WI38 (cell line): ENCODE data around the gene AMIGO2.
"Not testable (repeated sequence)": the region's sequence is repeated elsewhere in the genome, so short reads cannot be mapped to it uniquely, and the experiment has no call there.

Source experiments
- H3K4me3 ChIP-seq: 2 replicates; pipeline ENCODE4 v1.5.1; 2011; ENCODE audit warnings: low read depth, mild to moderate bottlenecking, control low read depth, low read length
- CTCF ChIP-seq: IDR thresholded peaks from 2 replicates; pipeline ENCODE4 v1.5.1; 2012; ENCODE audit warnings: low read depth, mild to moderate bottlenecking, control low read depth, low read length

The AMIGO2 gene

DNA sequence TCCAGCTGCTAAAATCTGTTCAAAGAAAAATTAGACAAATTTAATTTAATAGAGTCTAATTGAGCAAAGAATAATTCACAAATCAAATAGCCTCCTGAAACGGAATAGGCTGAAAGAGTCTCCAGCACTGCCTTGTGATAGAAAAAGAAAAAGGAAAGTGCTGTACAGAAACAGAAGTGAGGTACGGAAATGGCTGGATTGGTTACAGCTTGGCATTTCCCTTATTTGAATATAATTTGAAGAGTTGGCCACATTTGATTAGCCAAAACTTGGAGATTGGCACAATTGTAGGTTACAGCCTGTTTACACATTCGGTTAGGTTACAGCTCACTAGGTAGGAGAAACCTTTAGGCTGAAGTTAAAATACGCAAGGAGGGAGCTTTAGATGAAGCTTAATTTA lies 25.1 kb downstream of the AMIGO2 start:
- no peak overlapping the region for H3K4me3 ChIP-seq
- no peak for TF ChIP-seq CTCF

DNA sequence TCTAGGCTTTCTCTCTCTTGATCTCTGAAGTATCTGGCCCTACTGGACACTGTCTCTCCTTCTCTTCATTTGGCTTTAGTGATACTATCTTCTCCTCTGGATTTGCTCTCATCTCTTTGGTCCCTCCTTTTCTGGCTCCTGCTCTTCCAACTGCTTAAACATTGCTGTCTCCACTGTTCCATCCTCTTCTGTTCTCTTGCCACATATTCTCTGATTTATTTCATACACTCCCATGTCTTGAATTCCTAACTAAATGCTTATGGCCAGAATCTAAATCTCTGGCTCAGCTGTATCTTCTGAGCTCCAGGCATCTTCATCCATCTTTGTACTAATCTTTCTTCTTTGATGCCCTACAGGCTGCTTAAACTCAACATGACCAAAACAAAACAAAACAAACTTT lies 25.8 kb downstream of the AMIGO2 start:
- H3K4me3 ChIP-seq, result no peak overlapping the region
- TF ChIP-seq CTCF, result no peak

GRCh38 chr12:47052274-47052673 lies 27.5 kb downstream of the AMIGO2 start:
- H3K4me3 ChIP-seq, result no peak overlapping the region
- no peak for TF ChIP-seq CTCF

DNA sequence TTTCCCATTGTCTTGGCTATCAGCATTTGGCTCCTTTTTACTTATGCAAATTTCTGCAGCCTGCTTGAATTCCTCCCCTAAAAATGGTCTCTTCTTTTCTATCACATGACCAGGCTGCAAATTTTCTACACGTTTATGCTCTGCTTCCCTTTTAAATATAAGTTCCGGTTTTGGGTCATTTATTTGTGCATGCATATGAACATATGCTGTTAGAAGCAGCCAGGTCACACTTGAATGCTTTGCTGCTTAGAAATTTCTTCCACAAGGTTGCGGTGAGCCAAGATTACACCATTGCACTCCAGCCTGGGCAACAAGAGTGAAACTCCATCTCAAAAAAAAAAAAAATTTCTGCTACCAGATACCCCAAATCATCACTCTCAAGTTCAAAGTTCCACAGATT lies 28.5 kb downstream of the AMIGO2 start:
- not testable (repeated sequence) for H3K4me3 ChIP-seq

GRCh38 chr12:47048541-47048940 lies 31.2 kb downstream of the AMIGO2 start:
- H3K4me3 ChIP-seq, result no peak overlapping the region
- no peak for TF ChIP-seq CTCF

- H3K4me3 ChIP-seq, result no peak overlapping the region
- no peak for TF ChIP-seq CTCF
Observed at GRCh38 chr12:47041327-47041726, 38.4 kb downstream of the AMIGO2 start.

DNA sequence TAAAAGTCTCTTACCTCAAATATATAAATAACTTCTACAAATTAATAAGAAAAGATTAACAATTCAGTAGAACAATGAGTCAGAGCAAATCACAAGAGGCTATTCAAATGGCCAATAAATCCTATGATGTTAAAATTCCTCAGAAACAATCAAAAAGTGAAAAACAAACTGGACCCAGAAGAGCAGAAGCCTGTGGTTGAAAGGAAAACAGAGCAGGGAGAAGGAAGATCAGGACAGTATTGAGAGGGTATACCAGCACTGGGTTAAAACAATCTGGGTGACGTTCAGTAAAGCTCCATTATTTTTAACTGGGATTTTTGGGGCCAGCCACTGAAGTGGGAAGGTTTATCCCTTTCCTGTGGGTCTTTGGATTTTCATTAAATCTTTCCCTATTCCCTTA lies 40.0 kb downstream of the AMIGO2 start:
- no peak for TF ChIP-seq CTCF
- no peak overlapping the region for H3K4me3 ChIP-seq

DNA sequence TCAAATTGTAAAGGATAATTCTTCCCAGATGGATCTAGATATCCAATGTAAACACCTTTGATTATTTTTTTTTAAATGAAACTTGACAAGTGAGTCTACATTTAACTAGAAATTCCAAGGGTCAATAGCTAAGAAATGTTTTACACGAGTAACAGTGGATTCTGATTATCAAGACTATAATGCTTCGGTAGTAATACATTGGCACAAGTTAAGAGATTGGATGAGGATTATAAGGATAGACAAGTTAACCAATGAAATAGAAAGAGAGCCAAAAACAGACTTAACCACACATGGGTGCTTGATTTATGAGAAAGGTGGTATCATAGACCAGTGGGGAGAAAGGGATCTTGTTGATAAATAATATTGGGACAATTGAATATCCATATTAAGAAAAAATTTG lies 40.7 kb downstream of the AMIGO2 start:
- H3K4me3 ChIP-seq, result no peak overlapping the region
- no peak for TF ChIP-seq CTCF
